ENCODE data around the gene PDE4D. TPM values are rescaled to one million over a fixed set of nuclear protein-coding genes. Genes with fewer than 3 reads are reported as not detected.

Gene PDE4D
- total and polyA plus RNA-seq, 2 donors (not counting 3 experiments of a cell fraction or from before 2014, with no cell fraction given), result 34.5 to 51.2 TPM

- H3K27ac ChIP-seq (ENCODE audit: insufficient read depth, low read depth, low read length), result no peak overlapping the region
- H3K9me3 ChIP-seq (replicated peaks; ENCODE audit: control insufficient read depth, insufficient read depth, low read length), result no peaks in the 10 kb centered on the region
- no peaks in the 10 kb centered on the region for H3K79me2 ChIP-seq (ENCODE audit: control insufficient read depth, insufficient read depth, low read length)
- ChIA-PET POLR2A (interaction anchor here (0.5 kb wide), 1 partner anchor 112 kb away, joined by 5 read pairs; no protein-coding TSS in a partner anchor), CTCF (no interaction called here)
- no TSS peak for BruUV-seq (replicated peaks)
- no peak overlapping the region for H3K4me2 ChIP-seq (ENCODE audit: insufficient read depth, low read length)
- DNase-seq (ENCODE audit: low read depth, low spot score) (no peak), FAIRE-seq (no peak)
- H4K20me1 ChIP-seq (replicated peaks; ENCODE audit: control insufficient read depth, extremely low read depth, insufficient read depth, low read length), result peaks cover 4% of the 10 kb centered on the region
- intact Hi-C loops (cut with micrococcal nuclease) (no loop called here), dilution Hi-C loops (cut with MboI; ENCODE audit: extremely low pct_ligation_motif_present, low sequenced_read_pairs) (no loop called here)
- TF ChIP-seq, protein P1, sequence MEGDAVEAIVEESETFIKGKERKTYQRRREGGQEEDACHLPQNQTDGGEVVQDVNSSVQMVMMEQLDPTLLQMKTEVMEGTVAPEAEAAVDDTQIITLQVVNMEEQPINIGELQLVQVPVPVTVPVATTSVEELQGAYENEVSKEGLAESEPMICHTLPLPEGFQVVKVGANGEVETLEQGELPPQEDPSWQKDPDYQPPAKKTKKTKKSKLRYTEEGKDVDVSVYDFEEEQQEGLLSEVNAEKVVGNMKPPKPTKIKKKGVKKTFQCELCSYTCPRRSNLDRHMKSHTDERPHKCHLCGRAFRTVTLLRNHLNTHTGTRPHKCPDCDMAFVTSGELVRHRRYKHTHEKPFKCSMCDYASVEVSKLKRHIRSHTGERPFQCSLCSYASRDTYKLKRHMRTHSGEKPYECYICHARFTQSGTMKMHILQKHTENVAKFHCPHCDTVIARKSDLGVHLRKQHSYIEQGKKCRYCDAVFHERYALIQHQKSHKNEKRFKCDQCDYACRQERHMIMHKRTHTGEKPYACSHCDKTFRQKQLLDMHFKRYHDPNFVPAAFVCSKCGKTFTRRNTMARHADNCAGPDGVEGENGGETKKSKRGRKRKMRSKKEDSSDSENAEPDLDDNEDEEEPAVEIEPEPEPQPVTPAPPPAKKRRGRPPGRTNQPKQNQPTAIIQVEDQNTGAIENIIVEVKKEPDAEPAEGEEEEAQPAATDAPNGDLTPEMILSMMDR (IDR thresholded peaks at IDR 0.05; ENCODE audit: extremely low read depth in 1 of 2, insufficient read depth in 1 of 2, low read depth in 1 of 2, low read length in 2 of 2), result no peak
- TF ChIP-seq MAX (IDR thresholded peaks at IDR 0.05; ENCODE audit: insufficient read depth, insufficient read length), result no peak
- TF ChIP-seq EZH2 (IDR thresholded peaks at IDR 0.05; ENCODE audit: borderline replicate concordance, low read depth, low read length, severe bottlenecking), result no peak
- TF ChIP-seq GATA2 (IDR thresholded peaks at IDR 0.05; ENCODE audit: insufficient read depth, insufficient read length, low read depth, low read length), result no peak
- TF ChIP-seq FOS (IDR thresholded peaks at IDR 0.05; ENCODE audit: borderline replicate concordance, insufficient read depth, low read length), result no peak
- TF ChIP-seq JUN (IDR thresholded peaks at IDR 0.05; ENCODE audit: borderline replicate concordance, insufficient read depth, insufficient read length, low read depth), result no peak
- no peak for TF ChIP-seq MYC (IDR thresholded peaks at IDR 0.05; ENCODE audit: low read depth, low read length)
- TF ChIP-seq POLR2AphosphoS5 (IDR thresholded peaks at IDR 0.05; ENCODE audit: insufficient read depth, low read depth, low read length), result no peak
- TF ChIP-seq POLR2A (IDR thresholded peaks at IDR 0.05; ENCODE audit: low read depth, low read length), result no peak
- no peak overlapping the region for H3K9ac ChIP-seq (replicated peaks; ENCODE audit: extremely low read depth, insufficient read depth, low read length)
- H3K4me1 ChIP-seq (ENCODE audit: control insufficient read depth, extremely low read depth, insufficient read depth, low read length), result no peaks in the 10 kb centered on the region
- H2AFZ ChIP-seq (ENCODE audit: low read depth, low read length), result no peak overlapping the region
- H3K9me1 ChIP-seq (replicated peaks; ENCODE audit: control insufficient read depth, extremely low read depth, insufficient read depth, low read length), result no peaks in the 10 kb centered on the region
- H3K27me3 ChIP-seq (ENCODE audit: control insufficient read depth in 2 of 2, insufficient read depth in 2 of 2, low read length in 2 of 2), result no peaks in the 10 kb centered on the region
- H3K4me3 ChIP-seq (replicated peaks in 1 of 3; ENCODE audit: insufficient read depth in 1 of 3, low read depth in 1 of 3, low read length in 3 of 3), result no peak overlapping the region
- H3K36me3 ChIP-seq (ENCODE audit: control insufficient read depth in 2 of 2, extremely low read depth in 1 of 2, insufficient read depth in 2 of 2, low read length in 2 of 2), result no peaks in the 10 kb centered on the region
These were observed 834.4 kb downstream of the PDE4D start for GRCh38 chr5:59058969-59059687.

Measured in endothelial cell of umbilical vein (primary cell).